GF-D8 (cell line): ENCODE results near the gene CLEC16A.

Experiments used
- DNase-seq: peaks from one replicate; lab custom pipeline; 2025; lab: John Stamatoyannopoulos, UW

The CLEC16A gene

GRCh38 chr16:11141409-11142260 is 197.3 kb downstream of the CLEC16A start:
- DNase-seq, result no peak

GRCh38 chr16:11142261-11142630 is 197.9 kb downstream of the CLEC16A start:
- DNase-seq, result no peak

- no peak for DNase-seq
These were observed 198.6 kb downstream of the CLEC16A start for GRCh38 chr16:11142951-11143350.

- no peak for DNase-seq
These were observed 199.1 kb downstream of the CLEC16A start for GRCh38 chr16:11143372-11144035.

GRCh38 chr16:11144122-11144521 is 199.8 kb downstream of the CLEC16A start:
- DNase-seq, result no peak

- no peak for DNase-seq
These were observed 200.9 kb downstream of the CLEC16A start for GRCh38 chr16:11145173-11145818.

- no peak for DNase-seq
These were observed 201.5 kb downstream of the CLEC16A start for GRCh38 chr16:11145819-11146211.

GRCh38 chr16:11147033-11147753 is 202.8 kb downstream of the CLEC16A start:
- no peak for DNase-seq

- DNase-seq, result no peak
These were observed 203.5 kb downstream of the CLEC16A start for GRCh38 chr16:11147754-11148444.

- no peak for DNase-seq
These were observed 204.8 kb downstream of the CLEC16A start for GRCh38 chr16:11149011-11149616.

- no peak for DNase-seq
These were observed 205.8 kb downstream of the CLEC16A start for GRCh38 chr16:11150190-11150589.

GRCh38 chr16:11151156-11151884 is 207.0 kb downstream of the CLEC16A start:
- DNase-seq, result no peak

- DNase-seq, result no peak
These were observed 207.7 kb downstream of the CLEC16A start for GRCh38 chr16:11151885-11152629.

- peak; percentile 82 for DNase-seq
These were observed 208.4 kb downstream of the CLEC16A start for GRCh38 chr16:11152677-11153331.

GRCh38 chr16:11155284-11155806 is 211.0 kb downstream of the CLEC16A start:
- DNase-seq, result no peak

- no peak for DNase-seq
These were observed 212.0 kb downstream of the CLEC16A start for GRCh38 chr16:11156401-11156800.

- no peak for DNase-seq
These were observed 212.8 kb downstream of the CLEC16A start for GRCh38 chr16:11157143-11157542.

GRCh38 chr16:11158018-11158417 is 213.7 kb downstream of the CLEC16A start:
- DNase-seq, result no peak

- DNase-seq, result no peak
These were observed 214.9 kb downstream of the CLEC16A start for GRCh38 chr16:11159282-11159681.
